NB4 (cell line): ENCODE data around the gene TEDC2.

Experiments
- CTCF ChIP-seq: IDR thresholded peaks from one replicate; pipeline ENCODE4 v1.5.1; 2012; ENCODE audit warnings: low read depth, low read length
- MAX ChIP-seq: IDR thresholded peaks from 2 replicates; pipeline ENCODE4 v1.6.1; 2011; ENCODE audit warnings: low read depth, low read length
- MYC ChIP-seq: IDR thresholded peaks from 2 replicates; pipeline ENCODE4 v1.6.1; 2011; ENCODE audit warnings: low read depth, low read length
- POLR2A ChIP-seq: IDR thresholded peaks from 2 replicates; pipeline ENCODE4 v1.6.1; 2011; ENCODE audit warnings: mild to moderate bottlenecking; ENCODE audit not compliant: insufficient read length; ENCODE audit errors: extremely low read depth

- TF ChIP-seq CTCF (no peak), MYC (no peak), POLR2A (no peak), MAX (no peak)
These were observed 8.4 kb downstream of the TEDC2 start for GRCh38 chr16:2468233-2468724.
